ENCODE results near the gene CYP4F2. TPM values are rescaled to one million over a fixed set of nuclear protein-coding genes. Genes with fewer than 3 reads are reported as not detected.
"Not testable (repeated sequence)": the region's sequence is repeated elsewhere in the genome, so short reads cannot be mapped to it uniquely, and the experiment has no call there.

Gene CYP4F2
- polyA plus RNA-seq, 1 donor: not detected

DNA sequence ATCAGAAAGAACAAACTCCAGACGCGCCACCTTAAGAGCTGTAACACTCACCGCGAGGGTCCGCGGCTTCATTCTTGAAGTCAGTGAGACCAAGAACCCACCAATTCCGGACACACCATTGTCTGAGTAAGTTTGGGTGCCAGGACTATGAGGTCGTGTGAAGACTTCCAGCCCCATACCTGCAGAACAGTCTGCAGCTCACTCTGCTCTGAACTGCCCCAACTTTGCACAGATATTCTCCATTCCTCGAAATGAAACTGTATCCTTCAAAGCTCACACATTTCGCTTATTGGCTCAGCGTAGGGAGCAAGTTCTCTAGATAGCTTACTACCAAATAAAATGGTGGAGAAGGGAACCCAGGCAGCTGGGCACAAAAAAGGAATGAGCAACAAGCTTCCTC, 2.6 kb upstream of the CYP4F2 start:
- no peak for DNase-seq (ENCODE audit: low read depth)

- DNase-seq (ENCODE audit: low read depth): not testable (repeated sequence)
These were observed 2.2 kb upstream of the CYP4F2 start for GRCh38 chr19:15900032-15900431.

DNA sequence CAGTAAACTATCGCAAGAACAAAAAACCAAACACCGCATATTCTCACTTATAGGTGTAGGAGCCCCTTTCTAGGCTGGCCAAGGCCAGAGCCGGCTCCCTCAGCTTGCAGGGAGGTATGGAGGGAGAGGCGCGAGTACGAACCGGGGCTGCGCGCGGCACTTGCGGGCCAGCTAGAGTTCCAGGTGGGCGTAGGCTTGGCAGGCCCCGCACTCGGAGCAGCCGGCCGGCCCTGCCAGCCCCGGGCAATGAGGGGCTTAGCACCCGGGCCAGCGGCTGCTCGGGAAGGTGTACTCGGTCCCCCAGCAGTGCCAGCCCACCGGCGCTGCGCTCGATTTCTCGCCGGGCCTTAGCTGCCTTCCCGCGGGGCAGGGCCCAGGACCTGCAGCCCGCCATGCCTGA, 1.7 kb upstream of the CYP4F2 start:
- not testable (repeated sequence) for DNase-seq (ENCODE audit: low read depth)

- no peak for DNase-seq (ENCODE audit: low read depth)
These were observed 692 bp downstream of the CYP4F2 start for GRCh38 chr19:15897026-15897737.

GRCh38 chr19:15895876-15896430, 1.9 kb downstream of the CYP4F2 start:
- DNase-seq (ENCODE audit: low read depth): no peak

DNA sequence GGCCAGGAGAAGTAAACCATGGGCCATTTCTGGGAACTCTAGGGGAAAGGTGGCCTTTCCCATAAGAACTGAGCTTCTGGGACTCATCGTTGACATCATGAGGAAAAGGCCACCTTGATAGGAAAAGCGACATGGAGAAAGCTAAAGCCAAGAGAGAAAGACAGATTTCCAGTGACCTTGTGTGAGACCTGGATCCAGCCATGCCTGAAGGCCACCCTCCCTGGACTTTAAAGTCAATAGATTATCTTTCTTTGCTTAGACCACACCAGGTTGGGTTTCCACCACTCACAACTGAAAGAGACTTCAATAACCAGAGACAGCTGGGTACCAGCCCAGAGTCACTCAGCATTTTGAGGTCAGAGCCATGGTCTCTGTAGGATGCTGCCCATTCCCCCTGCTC, 3.5 kb downstream of the CYP4F2 start:
- no peak for DNase-seq (ENCODE audit: low read depth)

- DNase-seq (ENCODE audit: low read depth): no peak
These were observed 4.4 kb downstream of the CYP4F2 start for GRCh38 chr19:15893477-15893876.

DNA sequence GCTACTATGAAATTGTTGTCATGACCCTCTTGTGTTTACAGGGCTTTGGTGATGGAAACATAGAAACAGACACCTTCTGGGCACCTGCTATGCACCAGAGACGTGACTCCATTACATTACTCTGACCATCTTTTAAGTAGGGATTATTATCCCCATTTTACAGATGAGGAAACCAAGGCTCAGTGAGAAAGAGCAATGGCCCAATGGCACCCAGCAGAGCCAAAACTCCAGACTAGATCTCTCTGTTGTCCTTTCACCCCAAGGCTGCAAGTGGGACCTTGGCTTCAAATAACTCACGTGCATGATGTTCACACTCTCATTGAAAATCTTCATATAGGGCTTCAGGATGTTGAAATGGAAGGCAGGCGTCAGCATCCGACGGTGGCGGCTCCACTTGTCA, 5.9 kb downstream of the CYP4F2 start:
- DNase-seq (ENCODE audit: low read depth): no peak

DNA sequence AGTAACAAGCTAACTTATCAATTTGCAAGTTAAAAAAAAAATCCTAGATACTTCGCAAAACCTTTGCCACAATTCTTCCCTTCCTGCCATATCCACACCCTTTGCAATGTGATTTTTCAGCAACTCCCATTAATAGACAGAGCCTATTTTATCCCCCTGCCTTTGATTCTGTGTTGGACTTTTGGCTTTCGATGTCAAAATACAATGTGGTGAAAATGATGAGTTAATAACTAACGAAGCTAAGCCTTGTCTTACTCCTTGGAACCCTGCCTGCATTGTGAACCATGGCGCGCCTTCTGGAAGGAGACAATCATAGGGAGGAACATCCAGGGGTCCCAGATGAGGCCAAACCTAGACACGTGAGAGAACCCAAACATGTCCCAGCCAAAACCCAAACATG, 6.4 kb downstream of the CYP4F2 start:
- DNase-seq (ENCODE audit: low read depth): no peak

DNA sequence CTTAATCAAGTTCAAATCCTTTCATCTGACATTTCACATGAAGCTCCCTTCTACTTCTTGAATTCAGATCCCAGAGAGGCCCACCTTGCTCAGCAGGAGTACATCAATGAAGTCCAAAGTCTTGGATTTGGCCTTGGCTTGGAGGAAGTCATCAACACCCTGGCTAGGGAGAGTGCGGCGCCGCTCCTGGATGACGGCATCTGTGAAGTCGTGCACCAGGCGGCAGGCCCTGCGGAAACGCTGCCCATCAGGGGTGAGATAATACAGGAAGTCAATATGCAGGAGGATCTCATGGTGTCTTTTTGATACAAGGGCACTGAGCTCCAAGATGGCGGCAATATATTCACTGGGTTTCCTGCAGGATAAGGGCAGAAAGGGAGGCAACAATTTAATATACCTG, 8.5 kb downstream of the CYP4F2 start:
- DNase-seq (ENCODE audit: low read depth): not testable (repeated sequence)

- DNase-seq (ENCODE audit: low read depth): no peak
These were observed 12.0 kb downstream of the CYP4F2 start for GRCh38 chr19:15885919-15886318.

DNA sequence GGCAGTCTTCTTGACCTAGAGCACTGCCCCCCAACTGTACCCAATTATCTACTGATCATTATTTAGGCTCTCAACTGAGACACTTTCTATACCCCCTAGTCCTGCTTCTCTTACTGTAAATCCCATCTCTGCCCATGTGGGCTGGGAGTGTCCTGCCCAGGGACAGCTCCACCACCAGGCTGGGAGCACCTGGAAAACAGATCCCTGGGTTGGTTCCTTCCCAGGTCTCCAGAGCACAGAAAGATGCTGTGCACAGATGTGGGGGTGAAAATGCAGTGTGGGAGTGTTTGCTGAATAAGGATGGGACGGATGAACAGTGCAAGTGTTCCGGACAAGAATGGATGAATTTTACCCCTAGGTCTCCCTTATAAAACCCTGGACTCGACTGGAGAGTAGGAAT, 12.7 kb downstream of the CYP4F2 start:
- DNase-seq (ENCODE audit: low read depth): no peak

GRCh38 chr19:15883329-15883728, 14.5 kb downstream of the CYP4F2 start:
- not testable (repeated sequence) for DNase-seq (ENCODE audit: low read depth)

DNA sequence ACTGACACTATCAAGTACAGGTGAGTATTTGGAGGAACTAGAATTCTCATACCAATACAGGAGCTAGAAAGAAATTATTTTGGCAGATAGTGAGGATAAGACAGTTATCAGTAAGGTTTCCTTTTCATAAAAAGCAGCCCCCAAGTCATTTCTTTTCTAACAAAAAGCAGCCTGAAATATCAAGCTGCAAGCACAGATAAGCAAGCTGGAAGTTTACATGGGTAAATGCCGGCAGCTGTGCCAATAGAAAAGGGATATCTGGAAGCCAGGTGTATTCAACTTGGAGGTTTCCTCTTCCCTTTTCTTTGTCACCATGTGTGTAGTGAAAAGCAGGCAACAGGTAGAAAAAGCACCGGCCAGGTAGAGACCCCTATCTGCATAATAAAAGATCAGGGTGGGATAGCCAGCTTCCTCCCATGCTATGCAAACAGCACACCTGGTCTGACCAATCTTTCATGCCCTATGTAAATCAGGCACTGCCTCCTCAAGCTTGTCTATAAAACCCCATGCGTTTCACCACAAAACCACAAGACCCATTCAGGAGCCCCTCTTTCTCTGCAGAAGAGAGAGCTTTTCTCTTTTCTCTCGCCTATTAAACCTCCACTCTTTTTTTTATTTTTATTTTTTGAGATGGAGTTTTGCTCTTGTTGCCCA, 22.9 kb downstream of the CYP4F2 start:
- no peak for DNase-seq (ENCODE audit: low read depth)

GRCh38 chr19:15873771-15874170, 24.1 kb downstream of the CYP4F2 start:
- DNase-seq (ENCODE audit: low read depth): not testable (repeated sequence)

DNA sequence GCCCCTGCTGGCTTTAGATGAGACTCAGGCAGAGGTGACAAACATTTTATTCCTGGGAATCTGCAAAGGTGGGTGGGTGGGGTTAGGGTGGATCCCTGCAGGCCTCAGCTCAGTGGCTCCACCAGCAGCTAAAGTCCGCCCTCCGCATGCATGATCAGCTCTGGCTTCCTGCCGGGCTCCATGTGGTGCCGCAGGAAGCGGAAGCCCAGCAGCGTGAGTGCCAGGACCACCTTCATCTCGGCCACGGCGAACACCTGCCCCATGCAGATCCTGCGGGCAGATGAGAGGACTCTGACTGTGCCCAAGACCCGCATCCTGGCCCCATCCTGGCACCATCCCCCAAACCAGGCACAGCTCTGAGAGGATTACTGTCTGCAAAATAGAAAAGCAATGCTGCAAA, 26.3 kb downstream of the CYP4F2 start:
- no peak for DNase-seq (ENCODE audit: low read depth)

GRCh38 chr19:15869873-15870272, 28.0 kb downstream of the CYP4F2 start:
- DNase-seq (ENCODE audit: low read depth): no peak

DNA sequence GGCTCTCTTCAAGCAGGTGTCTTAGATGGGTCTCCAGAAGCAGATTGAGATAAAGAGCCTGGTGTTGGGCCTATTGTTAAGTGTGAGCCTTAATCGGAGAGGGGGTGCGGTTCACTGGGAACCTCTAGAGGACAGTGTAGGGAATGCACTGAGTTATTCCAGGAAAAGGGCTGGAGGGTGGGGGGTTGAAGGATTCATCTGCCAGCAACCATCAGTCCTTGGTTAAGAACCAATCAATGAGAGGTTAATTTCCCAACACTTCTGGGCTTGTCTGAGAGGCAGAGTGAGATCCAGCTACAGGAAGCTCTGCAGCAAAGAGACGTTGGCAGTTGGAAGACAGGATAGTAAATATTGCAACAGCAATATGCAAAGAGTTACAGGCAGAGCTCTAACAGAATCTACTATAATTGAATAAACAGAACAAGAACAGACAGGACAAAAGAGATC, 28.7 kb downstream of the CYP4F2 start:
- peak; percentile 4 for DNase-seq (ENCODE audit: low read depth)

DNA sequence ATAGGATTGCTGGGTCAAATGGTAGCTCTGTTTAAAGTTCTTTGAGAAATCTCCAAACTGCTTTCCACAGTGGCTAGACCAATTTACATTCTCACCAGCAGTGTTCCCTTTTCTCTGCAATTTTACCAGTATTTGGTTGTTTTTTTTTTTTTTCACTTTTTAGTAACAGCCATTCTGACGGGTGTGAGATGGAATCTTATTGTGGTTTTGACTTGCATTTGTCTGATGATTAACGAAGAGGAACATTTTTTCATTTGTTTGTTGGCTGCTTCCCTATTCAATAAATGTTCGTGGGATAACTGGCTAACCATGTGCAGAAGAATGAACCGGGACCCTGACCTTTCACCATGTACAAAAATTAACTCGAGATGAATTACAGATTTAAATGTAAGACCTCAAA, 31.2 kb downstream of the CYP4F2 start:
- no peak for DNase-seq (ENCODE audit: low read depth)

DNA sequence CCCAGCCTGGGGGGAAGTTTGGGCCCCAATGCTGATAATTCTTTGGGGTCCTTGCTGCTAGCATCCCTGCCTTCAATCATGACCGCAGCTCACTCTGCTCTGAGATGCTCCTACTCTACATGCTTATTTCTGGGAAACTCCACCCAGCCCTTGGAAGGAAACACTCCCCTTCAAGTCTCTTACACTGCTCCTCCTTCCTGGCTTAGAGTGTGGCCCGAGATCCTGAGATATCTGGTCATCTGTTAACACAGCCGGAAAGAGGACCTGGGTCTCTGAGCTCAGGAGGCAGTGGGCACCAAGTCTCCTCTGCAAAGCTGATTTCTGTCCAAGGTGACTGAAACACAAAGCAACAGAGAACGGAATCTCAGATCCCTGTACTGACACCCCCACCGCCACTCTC, 33.0 kb downstream of the CYP4F2 start:
- DNase-seq (ENCODE audit: low read depth): no peak

DNA sequence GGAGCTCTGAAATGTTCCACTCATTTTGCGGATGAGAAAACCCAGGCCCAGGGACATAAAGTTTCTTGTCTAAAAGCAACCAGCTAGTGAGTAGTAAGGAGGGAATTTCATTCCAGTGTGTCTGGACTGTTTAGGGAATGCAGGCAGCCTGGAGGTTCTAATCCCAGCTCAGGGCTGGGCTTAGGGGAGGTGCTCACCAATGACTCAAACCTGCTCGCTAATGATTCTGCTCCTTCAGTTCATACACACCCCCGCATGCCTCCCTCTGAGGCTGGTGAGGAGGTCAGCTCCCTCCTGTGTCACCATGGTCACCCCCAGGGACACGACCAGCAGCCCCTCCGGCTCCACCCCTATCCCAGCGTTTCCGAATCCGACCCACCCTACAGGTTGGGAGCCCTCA, 34.6 kb downstream of the CYP4F2 start:
- no peak for DNase-seq (ENCODE audit: low read depth)

GRCh38 chr19:15862444-15862843, 35.4 kb downstream of the CYP4F2 start:
- DNase-seq (ENCODE audit: low read depth): no peak

GRCh38 chr19:15860522-15860921, 37.4 kb downstream of the CYP4F2 start:
- no peak for DNase-seq (ENCODE audit: low read depth)

All from forelimb muscle (tissue), 1 donor.